Fibroblast of lung (primary cell): ENCODE measurements around the gene RNF217.

Experiments used
- CTCF ChIP-seq, 2 donors: IDR thresholded peaks in 1 of 2; conservative IDR thresholded peaks in 1 of 2; 1 replicate in 1 of 2; 2 replicates in 1 of 2; pipeline ENCODE4 v1.5.1; 2011 to 2012; ENCODE audit warnings: low read length in 2 of 2, control low read depth in 1 of 2, inconsistent platforms in 1 of 2, low read depth in 1 of 2, mild to moderate bottlenecking in 1 of 2
- EZH2 ChIP-seq: IDR thresholded peaks from 2 replicates; pipeline ENCODE4 v1.5.1; 2012; ENCODE audit warnings: low read length, control low read depth, mild to moderate bottlenecking; ENCODE audit errors: missing control alignments

- no peak for TF ChIP-seq CTCF (conservative IDR thresholded peaks at IDR 0.05 in 1 of 2, IDR thresholded peaks at IDR 0.05 in 1 of 2; ENCODE audit: low read depth in 1 of 2, low read length in 2 of 2)
- no peak for TF ChIP-seq EZH2
Observed at GRCh38 chr6:125030969-125031368, 68.7 kb downstream of the RNF217 start.
